Medulla oblongata (tissue), 1 donor: ENCODE results near the gene DHCR24.
"Not testable (repeated sequence)": the region's sequence is repeated elsewhere in the genome, so short reads cannot be mapped to it uniquely, and the experiment has no call there.

Source experiments
- DNase-seq: peaks from one replicate; pipeline ENCODE4 v3.0.0-alpha.2; 2015; ENCODE audit errors: extremely low spot score

DHCR24 gene

GRCh38 chr1:54887665-54888071, 673 bp upstream of the DHCR24 start:
- peak; percentile 63 for DNase-seq

DNA sequence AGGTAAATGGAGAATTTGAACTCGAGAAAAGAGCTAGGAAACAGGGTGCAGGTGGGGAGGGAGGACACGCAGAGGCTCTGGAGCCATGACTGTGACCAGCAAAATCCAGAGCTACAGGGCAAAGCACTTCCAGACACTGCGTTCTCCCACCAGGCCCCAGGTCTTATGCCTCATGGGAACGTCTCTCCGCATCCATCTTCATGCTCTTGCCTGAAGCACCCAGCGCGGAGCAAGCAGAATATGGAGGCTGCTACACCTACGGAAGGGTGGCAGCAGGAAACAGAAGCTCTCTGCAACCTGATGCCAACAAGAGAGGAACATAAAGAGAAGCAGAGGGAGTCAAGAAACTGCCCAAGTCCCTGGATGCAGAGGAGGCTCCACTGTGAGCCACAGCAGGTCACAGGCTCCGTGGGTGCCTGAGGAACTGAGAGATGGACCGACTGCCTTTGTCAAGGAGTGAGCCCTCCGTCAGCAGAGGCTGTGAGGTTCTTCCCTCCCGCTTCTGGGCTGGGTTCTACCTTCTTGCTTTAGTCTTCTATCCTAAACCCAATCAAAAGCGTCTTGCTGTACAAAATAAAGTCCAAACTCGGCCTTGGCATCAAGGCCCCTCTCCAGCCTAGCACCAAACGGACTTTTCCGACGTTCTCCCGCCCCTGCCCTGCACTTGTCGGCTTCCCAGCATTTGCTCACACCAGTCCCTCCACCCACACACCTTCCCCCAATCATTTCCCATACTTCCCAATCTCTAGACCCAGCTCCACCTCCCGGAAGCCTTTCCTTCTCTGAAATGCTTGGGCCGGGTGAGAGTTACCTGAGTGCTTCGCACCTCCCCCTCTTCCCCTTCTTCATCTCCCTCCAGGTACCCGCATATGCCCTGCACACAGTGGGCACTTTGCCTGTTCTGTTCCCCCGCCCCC, 930 bp downstream of the DHCR24 start:
- no peak for DNase-seq

GRCh38 chr1:54885237-54885679, 1.7 kb downstream of the DHCR24 start:
- no peak for DNase-seq

GRCh38 chr1:54884768-54885167, 2.2 kb downstream of the DHCR24 start:
- DNase-seq, result no peak

DNA sequence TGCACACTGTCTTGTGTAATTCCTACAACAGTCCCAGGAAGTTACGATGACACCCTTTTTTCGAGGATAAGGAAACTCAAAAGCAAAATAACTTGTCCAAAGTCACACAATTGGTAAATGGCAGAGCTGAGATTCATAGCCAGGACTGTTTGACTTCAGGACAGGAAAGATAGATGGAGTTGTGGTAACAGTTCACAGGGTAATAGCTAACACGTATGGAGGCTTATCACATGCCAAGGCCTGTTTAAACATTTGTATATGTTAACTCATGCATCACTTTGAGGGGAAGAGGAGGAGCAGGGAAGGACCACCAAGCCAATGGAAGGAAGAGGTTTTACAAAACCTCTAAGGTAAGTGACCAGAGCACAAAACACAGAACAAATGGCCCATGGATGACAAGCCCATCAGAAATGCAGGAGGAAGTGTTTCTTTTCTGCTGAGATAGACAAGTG, 2.8 kb downstream of the DHCR24 start:
- DNase-seq, result no peak

DNA sequence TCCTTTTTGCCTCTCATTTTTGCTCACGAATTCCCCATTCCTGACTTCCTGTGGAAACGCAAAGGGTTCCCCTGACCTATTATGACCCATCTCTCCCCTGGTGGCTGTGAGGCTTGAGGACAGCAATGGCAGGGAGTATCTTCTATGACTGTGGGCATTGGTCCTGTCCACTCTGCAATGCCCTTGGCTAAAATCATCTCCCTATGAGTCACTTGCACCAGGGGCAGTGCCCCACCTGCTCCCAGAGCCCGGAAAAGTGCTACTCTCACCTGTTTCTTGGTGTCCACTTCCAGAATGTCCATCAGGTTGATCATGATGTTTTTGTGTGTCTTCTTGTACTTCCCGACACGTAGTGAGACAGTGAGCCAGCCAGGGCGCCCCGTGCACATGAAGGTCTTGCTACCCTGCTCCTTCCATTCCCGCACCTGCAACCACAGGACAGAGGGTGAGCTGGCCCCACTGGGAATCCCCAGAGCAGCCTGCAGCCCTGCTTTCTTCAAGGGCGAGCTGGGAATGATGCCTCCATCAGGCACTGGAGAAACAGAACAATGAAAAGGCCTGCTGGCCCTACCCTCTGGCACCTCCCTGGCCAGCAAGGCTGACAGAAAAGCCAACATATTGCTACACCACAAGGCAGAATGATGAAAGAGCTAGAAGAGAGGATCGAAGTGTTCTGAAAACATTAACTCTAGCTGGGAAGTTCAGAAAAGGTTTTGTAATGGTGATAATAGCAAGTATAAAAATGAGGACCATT, 3.5 kb downstream of the DHCR24 start:
- no peak for DNase-seq

DNA sequence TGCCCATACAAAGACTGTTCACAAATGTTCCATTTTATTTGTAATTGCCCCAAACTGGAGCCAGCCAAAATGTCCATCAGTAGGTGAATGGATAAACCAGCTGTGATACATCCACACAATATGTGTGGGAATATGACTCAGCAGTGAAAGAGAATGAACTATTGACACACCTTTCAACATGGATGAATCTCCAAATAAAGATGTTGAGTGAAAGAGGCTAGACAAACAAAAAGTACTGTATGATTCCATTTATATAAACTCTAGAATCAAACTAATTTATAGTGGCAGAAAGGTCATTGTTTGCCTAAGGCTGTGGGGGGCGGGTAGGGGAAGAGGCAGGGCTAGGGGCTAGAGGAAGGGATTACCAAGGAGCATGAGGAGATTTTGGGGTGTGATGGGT, 4.5 kb downstream of the DHCR24 start:
- no peak for DNase-seq

DNA sequence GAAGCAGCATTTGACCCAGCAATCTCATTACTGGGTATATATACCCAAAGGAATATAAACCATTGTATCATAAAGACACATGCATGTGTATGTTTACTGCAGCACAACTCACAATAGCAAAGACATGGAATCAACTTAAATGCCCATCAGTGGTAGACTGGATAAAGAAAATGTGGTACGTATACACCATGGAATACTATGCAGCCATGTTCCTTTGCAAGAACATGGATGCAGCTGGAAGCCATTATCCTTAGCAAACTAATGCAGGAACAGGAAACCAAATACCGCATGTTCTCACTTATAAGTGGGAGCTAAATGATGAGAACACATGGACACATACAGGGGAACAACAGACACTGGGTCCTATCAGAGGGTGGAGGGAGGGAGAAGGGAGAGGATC, 5.4 kb downstream of the DHCR24 start:
- DNase-seq, result not testable (repeated sequence)

DNA sequence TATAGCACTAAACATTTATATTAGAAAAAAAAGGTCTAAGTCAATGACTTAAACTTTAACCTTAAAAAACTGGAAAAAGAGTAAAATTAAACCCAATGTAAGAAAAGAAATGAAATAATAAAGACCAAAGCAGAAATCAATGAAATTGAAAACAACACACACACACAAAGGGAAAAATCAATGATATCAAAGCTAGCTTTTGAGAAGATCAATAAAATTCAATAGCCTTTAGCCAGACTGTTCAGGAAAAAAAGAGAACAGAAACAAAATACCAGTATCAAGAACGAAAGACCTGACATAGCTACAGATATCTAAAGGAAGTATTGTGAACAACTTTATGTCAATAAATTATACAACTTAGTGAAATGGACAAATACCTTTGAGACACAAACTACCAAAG, 7.1 kb downstream of the DHCR24 start:
- no peak for DNase-seq

DNA sequence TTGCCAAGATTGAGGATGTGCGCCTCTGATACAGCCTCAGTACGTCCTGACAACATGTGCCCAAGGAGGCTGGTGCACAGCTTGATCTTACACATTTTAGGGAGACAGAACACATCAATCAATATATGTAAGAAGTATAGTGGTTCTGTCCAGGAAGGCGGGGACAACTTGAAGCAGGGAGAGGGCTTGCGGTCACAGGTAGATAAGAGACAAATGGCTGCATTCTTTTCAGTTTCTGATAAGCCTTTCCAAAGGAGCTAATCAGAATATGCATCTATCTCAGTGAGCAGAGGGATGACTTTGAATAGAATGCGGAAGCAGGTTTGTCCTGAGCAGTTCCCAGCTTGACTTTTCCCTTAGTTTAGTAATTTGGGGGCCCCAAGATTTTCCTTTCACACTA, 10.2 kb downstream of the DHCR24 start:
- DNase-seq, result no peak

GRCh38 chr1:54875000-54875399, 12.0 kb downstream of the DHCR24 start:
- DNase-seq, result no peak

- DNase-seq, result no peak
These were observed 12.7 kb downstream of the DHCR24 start for GRCh38 chr1:54874079-54874830.

DNA sequence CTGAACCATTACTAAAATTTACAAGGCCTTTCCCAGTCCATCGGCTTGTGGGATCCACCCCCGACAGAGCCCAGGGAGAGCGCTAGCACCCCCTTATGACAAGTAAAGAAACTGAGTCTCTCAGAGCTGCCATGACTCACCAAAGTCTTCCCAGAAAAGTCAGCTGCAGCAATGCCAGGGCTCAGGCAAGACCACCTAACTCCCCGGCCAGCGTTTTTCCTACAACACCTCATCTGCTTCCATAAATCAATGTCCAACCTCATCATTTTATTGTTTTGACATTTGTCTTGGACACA, 15.0 kb downstream of the DHCR24 start:
- no peak for DNase-seq

DNA sequence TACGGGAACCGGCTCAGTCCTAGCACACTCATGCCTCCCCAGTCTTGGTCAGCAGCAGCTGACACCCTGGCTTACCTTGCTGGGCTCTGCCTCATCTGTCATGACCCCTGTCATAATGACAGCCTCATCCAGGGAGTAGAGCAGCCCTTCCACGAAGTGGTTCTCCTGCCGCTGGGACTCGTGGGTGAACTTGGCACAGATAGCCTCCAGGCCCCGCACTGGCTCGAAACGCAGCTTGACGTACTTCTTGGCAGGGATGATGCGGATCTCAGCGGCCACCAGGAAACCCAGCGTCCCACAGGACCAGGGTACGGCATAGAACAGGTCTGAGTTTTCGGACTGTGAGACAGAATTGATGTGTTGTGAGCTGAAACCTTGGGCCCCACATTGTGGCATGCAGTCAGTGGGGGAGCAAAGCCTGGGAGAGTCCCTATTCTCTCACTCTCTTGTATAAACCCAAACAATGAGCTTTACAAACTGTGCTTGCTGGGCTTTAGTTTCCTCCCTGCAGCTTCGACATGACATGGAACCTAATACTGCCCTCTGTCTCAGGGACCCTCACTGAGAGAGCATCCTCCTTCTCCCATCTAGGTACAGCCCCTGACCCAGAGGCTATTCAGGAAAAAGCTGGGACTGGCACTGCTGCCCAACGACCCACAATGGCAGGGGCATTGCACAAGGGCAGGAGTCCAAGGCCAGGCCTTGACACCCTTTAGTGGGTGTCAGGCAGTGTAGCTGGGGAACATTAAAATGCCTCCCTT, 15.5 kb downstream of the DHCR24 start:
- peak; percentile 55 for DNase-seq

GRCh38 chr1:54870869-54871268, 16.1 kb downstream of the DHCR24 start:
- no peak for DNase-seq

DNA sequence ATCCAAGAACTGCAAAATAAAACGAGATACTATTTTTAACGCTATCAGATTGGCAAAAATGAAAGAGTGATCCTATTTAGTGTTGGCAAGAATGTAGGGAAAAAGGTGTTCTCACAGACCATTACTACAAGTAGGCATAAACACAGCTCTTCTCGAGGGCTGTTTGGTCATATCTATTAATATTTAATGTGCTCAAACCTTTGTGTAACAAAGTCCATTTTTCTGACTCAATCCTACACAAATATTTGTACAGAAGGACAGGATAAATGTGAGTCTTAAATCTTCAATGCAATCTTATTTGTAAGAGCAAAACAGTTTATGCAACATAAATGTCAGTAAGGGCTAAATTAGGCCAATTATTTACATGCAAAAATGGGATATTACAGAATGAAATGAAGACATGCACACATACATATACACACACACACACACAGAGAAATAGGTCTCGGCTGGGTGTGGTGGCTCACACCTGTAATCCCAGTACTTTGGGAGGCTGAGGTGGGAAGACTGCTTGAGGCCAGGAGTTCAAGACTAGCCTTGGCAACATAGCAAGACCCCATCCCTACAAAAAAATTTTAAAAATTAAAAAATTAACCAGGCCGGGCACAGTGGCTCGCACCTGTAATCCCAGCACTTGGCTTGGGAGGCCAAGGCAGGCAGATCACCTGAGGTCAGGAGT, 17.7 kb downstream of the DHCR24 start:
- DNase-seq, result no peak

DNA sequence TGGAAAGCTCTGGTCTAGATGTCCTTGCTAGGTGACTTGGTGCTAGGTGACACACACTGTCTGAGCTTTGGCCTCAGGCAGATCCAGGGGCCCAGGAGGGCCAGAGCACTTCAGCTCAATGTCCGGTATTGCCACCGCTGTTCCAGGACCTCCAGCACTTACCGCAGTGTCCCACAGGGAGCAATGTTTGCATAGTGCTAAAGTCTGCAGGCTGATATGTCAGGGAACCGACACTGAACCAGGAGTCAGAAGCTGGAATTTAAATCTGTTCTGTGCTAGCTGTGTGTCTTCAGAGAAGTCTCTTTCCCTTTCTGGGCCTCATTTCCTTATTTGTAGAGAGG, 19.3 kb downstream of the DHCR24 start:
- no peak for DNase-seq

GRCh38 chr1:54866801-54867716, 19.9 kb downstream of the DHCR24 start:
- DNase-seq, result no peak

GRCh38 chr1:54865238-54866073, 21.5 kb downstream of the DHCR24 start:
- DNase-seq, result peak; percentile 70
